Measurements from ENCODE around the gene ASIC3.
"Not testable (repeated sequence)": the region's sequence is repeated elsewhere in the genome, so short reads cannot be mapped to it uniquely, and the experiment has no call there.

Gene ASIC3

DNA sequence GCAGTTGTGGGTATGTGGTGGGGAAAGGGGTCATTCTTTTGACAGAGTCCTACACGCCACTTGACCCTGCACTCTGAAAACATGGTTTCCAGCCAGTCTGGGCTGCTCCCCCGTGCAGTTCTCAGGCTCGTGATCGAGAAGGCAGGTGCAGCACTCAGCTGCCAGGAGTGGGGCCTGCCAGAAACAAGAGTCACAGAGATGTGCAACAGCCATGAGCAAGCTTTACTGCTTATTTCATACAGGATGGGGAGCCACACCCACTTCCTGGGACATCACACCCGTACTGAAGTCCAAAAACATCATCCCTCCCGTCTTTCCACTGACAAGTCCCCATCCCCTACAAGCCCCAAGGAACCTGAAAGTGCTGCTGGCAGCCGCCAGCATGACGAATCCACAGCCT lies 33.4 kb upstream of the ASIC3 start:
- DNase-seq: no peak

DNA sequence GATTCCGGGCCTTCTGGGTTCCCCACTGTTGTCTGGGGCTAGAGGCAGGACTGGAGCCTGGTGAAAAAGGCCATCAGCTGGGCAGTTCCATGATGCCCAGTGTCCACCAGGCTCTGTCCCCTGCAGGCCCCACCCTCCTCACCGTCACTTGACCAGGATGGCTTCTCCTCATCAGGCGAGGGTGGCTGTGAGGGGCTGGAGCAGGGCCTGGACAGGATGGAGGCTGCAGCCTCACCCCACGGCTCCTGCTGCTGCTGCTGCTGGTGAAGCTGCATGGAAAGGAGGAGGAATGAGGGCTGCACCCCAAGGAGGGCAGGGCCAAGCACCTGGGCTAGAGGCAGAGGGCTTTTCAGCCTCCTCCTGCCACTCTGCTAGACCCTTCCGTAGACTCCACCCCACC lies 32.4 kb upstream of the ASIC3 start:
- DNase-seq: no peak

DNA sequence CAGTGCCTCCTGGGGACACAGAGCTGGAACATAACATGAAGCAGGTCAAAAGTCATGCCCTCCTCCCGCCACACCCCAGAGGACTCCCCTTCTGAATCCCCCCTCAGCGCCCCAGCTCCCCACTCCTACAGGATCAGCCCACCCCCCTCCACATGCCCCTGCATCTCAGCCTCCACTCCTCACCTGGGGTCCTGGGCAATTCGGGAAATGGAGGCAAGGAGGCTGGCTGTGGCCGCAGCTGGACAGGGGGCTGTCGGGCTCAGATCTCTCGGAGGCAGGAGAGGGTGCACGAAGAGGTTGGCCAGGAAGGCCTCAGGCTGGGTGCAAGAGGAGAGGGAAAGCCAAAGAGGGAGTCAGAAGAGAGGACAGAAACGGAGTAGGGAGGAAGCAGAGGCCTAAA lies 31.8 kb upstream of the ASIC3 start:
- DNase-seq: no peak

DNA sequence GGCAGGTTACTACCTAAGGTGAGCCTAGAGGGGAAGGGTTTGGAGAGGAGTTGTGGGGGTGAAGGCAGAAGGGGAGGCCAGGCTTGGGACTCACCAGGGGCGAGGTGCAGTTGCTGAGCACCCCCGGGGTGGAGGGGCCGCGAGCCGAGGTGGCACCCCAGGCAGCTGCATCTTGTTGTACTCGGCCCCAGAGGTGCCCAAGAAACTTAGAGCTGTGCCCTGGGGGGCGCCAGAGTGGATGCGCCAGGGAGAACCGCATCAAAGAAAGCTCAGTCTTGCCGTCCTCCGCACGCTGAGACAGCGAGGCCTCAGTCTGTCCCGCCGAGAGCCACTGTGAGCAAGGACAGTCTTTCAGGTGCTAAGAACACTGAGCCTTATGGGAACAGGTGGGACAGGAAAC lies 31.4 kb upstream of the ASIC3 start:
- no peak for DNase-seq

DNA sequence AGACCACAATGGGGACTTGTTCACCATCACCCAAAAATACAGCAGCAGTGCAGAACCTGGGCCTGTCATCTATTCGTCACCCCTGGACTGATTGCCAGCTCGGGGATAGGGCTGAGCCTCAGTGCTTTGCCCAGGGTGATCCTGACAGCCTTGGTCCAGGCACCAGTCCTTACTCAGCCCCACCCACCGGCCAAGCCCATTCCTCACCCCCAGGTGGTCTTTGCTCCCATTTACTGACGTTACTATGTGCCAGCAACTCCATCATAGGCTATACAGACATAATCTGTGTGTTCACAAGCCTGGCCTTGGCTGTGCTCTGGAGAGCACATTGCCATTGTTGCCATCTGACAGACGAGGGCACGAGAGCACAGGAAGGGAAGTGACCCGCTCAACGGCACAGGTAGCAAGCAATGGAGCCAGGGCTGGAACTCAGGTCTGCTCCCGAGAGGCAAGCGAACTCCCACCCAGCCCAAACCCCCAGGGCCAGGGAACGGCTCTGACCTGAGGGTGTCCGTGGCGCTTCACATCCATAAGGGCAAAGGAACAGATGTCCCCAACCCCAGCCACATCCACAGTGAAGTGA lies 30.9 kb upstream of the ASIC3 start:
- no peak for DNase-seq

DNA sequence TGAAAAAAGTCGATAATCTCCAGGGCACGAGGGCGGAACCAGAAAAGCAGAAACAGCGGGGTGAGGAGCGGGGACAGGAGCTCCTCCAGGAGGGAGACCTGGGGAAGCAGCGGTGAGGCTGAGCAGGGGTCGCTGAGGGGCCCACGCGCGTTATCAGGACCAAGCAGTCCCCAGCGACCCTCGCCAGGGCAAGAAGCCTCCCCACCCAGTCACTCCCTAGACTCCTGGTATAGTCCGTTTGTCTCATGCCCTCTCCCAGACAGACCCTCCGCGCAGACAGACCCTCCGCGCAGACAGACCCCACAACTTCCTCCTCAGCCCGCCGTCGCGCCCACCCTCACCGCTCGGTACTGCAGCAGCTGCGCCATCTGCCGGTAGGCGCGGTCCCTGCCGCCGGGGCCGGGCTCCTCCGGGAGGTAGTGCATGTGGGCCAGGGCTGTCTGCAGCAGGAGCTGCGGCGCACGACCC lies 30.3 kb upstream of the ASIC3 start:
- DNase-seq: peak; percentile 82

DNA sequence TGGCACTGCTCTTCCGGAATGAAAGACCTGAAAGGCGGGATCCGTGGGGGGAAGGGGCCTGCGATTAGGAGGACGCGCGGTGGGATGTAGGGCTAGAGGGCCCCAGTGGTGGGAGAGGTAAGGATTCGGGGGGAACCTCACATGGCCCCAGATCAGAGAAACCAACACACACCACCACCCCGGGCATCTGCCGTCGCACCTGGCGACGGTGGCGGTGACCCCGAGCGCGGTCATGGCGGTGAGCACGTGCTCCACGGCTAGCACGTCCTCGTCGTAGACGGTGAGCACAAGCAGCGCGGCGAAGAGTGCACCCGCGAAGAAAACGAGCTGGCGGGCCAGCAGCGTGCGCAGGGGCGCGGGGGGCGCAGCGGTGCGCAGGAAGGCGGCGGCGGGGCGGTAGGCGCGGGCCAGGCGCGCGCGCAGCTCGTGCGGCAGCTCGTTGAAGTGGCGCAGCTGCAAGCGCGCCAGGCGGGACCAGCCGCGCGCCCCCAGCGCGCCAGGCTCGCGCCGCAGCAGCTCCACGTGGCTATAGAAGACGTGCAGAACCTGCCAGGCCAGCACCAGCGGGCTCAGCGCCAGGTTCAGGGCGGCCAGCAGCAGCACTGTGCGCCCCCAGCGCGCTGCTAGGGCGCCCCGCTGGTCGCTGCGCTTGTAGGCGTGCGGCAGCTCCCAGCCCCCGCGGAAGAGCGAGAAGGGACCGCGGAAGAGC lies 29.8 kb upstream of the ASIC3 start:
- DNase-seq: peak; percentile 64

DNA sequence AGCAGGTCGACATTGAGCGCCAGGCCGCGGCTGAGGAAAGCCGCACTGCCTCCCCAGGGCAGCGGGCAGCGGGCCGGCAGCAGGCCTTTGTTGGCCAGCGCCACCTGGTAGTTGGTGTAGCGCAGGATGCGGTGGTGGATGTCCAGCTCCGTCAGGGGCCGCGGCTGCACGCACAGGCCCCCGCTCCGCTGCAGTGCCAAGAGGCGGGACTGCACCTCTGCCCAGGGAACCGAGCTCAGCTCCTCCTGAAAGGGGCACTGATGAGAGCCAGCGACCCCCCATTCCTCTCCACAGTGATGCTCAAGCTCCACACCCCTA lies 29.2 kb upstream of the ASIC3 start:
- DNase-seq: no peak

DNA sequence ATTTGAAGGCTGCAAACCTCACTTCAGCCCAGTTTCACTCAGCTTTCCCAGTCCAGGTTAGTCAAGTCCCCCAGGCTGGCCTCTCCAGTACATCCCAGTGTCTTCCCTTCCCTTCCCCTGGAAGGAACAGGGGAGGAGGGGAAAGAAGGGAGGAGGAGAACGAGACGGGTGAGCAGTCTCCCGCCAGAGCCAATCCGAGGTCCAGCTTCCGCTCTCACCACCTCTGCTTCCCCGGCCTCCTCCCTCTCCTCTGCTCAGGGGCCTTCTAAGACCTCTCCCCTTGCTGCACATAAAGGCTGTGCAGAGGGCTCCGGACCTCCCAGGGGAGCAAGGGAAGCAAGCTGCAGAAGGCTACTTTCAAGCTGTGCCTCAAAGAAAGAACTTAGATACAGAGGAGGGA lies 28.1 kb upstream of the ASIC3 start:
- no peak for DNase-seq

DNA sequence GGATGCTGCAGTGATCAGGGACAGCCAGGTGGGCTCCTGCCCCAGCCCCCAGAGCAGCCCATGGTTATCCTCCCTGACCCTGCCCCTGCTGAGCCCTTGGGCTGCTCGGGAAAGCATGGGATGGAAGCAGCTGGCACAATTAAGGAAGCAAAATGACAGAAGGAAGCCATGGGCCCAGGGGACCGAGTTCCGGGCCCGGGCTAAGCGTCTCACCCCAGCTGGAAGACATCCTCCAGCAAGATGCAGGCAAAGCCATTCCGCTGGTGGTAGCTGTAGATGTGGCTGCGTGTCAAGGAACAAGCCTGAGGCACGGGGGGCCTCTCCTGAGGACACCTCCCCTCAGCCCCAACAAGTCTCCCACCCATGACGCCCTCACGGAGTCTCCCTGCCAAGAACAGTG lies 25.1 kb upstream of the ASIC3 start:
- DNase-seq: no peak

DNA sequence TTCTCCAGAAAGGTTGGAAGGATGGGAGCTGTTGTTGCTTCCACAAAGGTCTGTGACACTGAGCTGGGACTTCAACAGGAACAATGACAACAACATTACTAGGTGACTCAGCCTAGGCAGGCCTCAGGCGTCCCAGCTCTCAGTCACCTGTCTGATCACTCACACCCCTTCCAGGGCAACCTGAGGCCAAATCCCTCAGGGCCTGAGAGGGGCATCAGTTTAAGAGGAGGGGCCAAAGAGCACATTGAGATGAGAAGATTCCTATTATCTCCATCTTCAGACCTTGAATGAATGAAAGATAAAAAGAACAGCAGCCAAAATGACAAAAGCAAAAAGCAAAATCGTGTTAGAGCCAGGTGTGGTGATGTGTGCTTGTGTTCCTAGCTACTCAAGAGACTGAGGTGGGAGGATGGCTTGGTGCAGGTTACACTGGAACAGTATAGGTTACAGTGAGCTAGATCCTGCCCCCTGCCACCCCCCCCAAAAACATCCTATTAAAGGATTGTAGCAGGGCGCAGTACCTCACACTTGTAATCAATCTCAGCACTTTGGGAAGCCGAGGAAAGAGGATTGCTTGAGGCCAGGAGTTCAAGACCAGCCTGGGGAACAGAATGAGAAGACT lies 23.8 kb upstream of the ASIC3 start, which contains the start of gene ATG9B:
Gene ATG9B, minus strand, starts transcription at position 60 of the 622 bp plus-strand sequence. CDS start 71 bp downstream, outside the sequence.
- no peak for DNase-seq

DNA sequence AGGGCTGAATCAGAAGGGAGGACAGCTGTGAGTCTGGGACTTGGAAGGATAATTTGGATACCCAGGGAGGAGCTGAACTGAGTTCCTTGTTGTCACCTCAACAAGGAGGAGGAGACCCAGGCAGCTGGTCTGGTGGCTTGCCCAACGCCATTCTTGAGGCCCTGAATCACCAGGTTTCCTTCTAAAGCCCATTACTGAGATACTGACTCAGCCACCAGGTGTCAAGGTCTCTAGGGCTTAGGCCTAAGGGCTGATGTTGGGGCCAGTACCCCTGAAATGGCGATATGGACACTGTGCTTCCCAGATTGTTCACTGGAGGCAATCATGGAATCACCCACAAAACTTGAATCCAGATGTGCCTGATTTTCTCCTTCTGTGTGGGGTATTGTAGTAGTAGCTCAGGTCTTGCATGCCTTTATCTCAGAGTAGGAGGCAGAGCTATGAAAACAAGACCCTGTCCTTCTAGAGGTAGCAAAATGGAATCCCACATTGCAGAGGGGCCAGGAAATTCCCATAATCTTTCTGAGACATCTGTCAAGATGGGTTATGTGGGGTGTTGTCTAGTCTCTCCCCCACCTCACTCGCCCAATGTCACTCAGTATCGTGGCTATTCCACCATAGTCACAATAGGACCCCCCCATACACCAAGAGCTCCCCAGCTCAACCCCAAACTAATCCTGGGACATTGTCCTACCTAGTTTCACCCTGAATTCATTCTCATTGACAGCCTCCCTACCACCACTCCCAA lies 22.2 kb upstream of the ASIC3 start:
- DNase-seq: no peak

DNA sequence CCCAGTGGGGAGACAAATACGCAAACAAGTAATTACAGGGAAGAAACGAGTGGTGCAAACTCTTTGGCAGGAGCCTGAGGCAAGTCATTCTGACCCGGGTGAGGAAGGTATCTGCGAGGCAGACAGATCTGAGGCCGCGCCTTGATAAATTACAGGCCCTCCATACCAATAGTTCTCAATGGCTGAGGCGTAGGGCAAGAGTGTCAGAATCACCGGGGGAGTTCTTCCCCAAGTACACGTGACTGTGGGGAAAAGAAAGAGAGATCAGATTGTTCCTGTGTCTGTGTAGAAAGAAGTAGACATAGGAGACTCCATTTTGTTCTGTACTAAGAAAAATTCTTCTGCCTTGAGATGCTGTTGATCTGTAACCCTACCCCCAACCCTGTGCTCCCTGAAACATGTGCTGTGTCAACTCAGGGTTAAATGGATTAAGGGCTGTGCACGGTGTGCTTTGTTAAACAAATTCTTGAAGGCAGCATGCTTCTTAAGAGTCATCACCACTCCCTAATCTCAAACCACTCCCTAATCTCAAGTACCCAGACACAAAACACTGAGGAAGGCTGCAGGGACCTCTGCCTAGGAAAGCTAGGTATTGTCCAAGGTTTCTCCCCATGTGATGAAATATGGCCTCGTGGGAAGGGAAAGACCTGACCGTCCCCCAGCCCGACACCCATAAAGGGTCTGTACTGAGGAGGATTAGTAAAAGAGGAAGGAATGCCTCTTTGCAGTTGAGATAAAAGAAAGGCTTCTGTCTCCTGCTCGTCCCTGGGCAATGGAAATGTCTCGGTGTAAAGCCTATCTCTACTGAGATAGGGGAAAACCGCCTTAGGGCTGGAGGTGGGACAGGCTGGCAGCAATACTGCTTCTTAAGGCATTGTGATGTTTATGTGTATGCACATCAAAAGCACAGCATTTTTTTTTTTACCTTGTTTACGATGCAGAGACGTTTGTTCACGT lies 21.3 kb upstream of the ASIC3 start:
- not testable (repeated sequence) for DNase-seq

DNA sequence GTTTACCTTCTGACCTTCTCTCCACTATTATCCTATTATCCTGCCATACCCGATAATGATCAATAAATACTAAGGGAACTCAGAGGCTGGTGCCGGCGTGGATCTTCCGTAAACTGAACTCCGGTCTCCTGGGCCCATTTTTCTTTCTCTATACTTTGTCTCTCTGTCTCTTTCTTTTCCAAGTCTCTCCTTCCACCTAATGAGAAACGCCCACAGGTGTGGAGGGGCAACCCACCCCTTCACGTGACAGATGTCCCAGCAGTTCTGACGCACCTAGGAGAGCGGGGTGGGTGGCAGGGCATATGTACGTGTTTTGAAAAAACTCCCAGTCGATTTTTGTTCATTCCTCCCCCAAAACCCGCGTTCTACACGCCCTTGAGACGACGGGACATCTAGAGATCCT lies 20.6 kb upstream of the ASIC3 start:
- not testable (repeated sequence) for DNase-seq

DNA sequence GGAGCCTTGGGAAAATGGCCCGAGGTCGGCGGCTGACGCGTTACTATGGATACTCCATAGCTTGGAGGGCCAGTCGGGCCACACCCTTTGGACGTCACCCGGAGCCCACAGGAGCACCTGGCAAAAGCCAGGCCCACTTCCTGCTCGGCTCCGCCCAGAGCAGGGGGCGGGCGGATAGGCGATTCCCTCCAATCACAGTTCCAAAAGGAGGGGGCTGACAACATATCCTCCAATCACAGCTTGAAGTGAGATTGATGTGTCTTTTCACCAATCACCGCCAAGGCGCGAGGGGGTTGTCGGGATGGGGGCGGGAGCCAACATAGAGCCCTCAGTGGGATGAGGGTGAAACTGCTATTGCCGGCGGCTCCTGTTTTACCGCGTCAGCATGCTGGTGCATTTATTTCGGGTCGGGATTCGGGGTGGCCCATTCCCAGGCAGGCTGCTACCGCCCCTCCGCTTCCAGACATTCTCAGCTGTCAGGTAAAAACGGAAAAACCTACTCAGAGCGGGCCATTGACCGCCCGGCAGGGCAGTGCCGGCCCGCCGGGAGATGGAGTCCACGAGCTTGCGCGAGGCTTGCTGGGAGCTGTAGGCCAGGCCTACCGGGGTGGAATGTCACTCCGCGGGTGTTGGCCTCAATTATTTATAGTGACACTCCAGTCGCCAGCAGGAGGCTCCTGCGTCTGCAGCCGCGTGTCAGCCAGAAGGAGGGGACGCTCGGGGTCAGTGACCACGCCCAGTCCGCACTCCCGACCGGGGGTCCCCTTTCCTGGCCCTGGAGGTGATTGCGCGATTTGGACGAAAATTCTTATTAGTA lies 20.0 kb upstream of the ASIC3 start, which contains the start of gene ABCB8:
Gene ABCB8, plus strand, starts transcription at position 320 of the 817 bp plus-strand sequence. Its CDS starts 66 bp downstream, at position 386.
- peak; percentile 99 for DNase-seq

DNA sequence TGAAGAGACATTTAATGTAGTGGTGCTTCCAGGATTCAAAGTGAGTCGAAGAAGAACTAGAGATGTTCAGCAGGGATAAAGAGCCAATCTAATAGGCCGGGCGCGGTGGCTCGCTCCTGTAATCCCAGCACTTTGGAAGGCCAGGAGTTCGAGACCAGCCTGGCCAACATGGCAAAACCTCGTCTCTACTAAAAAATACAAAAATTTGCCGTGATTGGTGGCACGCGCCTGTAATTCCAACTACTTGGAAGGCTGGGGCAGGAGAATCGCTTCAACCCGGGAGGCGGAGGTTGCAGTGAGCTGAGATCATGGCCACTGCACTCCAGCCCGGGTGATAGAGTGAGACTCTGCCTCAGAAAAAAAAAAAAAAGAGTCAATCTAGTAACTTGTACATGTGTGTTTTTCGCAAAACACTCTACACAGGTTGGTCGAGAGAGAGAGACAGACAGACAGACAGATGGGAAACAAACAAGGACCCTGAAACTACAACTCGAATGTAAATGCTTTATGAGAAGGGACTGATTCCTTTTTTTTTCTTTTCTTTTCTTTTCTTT lies 19.3 kb upstream of the ASIC3 start:
- DNase-seq: no peak

DNA sequence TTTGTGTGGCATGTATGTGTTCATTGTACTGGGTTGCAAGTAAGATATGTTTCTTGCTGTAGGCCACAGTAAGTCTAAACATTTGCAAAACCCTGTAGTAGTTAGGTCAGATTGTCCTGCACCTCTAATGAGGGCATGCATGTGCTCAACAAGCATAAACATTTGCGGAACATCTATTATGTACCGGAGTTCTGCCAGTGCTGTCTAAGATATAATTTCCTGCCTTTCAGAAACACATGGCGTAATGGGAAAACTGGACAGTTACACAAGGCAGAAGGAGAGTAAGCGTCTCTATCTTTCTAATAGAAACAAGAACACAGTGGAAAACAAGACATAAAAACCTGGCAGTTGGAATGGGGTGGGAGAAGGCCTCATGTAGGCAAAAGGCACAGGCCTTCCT lies 17.3 kb upstream of the ASIC3 start:
- no peak for DNase-seq

DNA sequence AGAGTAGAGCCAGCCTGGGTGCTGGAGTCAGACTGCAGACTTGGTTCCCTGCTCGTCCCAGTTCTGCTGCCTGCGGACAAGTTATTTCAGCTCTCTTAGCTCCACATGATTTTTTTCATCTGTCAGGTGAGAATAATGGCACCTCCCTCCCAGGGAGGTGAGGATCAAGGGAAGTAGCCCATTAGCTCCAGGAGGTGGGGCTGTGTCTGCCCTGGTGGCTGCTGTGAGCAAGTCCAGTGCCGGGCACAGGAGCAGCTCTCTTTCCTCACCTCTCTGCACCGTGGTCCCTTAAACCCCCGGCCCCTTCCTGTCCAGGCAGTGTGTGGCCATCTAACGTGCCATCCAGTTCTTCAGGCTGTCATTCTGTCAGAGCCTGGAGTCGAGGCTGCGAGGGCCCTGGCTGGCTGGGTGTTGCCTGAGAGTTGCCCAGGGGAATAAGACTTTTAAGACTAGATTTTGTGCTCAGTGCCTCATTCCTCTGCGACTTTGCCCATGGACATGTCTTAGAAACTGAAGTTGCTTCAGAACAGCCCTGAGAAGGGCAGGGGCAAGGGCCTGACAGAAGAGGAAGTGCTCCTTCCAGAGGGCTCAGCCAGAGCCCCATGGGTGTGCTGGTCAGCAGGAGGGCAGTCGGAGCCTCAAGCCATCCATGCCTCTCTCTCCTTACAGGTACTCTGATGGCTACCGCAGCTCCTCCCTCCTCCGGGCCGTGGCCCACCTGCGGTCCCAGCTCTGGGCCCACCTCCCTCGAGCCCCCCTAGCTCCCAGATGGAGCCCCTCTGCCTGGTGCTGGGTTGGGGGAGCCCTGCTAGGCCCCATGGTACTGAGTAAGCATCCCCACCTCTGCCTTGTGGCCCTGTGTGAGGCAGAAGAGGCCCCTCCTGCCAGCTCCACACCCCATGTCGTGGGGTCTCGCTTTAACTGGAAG lies 15.1 kb upstream of the ASIC3 start:
- no peak for DNase-seq

DNA sequence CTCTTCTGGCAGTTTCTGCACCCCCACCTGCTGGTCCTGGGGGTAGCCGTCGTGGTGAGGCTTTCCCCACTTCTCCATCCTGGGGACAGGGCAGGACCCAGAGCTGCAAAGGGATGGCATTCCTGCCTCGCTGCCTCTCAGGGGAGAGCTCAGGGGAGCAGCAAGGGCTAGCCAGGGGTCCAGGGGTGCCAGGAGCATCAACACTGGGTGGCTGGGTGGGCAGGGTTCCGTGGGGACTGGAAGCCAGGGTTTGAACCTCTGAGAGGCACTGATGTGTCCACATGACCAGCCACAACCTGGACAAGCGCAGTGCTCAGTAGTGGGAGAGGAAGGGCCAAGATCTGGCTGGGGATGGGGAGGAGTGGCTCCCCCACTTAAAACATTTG lies 14.5 kb upstream of the ASIC3 start:
- DNase-seq: no peak
